OCI-LY7 (cell line): ENCODE results near the gene PPAT. TPM values are rescaled to one million over a fixed set of nuclear protein-coding genes. Genes with fewer than 3 reads are reported as not detected.

Experiments used
- BruUV-seq: library from RNA; stranded (reverse); fragments of 400-500 nt; replicated peaks from 2 replicates; lab custom pipeline; 2021; lab: Mats Ljungman, UMichigan
- CTCF ChIA-PET: fragments of 300-600 bp; sonication (Branson Sonifier 250); formaldehyde crosslinking; loops from one replicate; lab custom pipeline; 2022; ENCODE audit warnings: antibody characterized with exemption; ENCODE audit not compliant: unreplicated experiment; lab: Charles Lee
- POLR2A ChIA-PET: fragments of 300-600 bp; sonication (Branson Sonifier 250); formaldehyde crosslinking; loops from one replicate; lab custom pipeline; 2022; ENCODE audit warnings: antibody characterized with exemption; lab: Charles Lee
- DNase-seq: peaks from one replicate; pipeline ENCODE4 v3.0.0-alpha.2; 2015; ENCODE audit warnings: low spot score
- H2AFZ ChIP-seq: fragments of 200-600 bp; sonication (generic), shearing (Covaris generic); 2 replicates; pipeline ENCODE4 v1.6.1; 2014; ENCODE audit warnings: mild to moderate bottlenecking, antibody characterized with exemption, low read length, moderate library complexity
- H3K27ac ChIP-seq: fragments of 200-600 bp; sonication (generic); 2 replicates; pipeline ENCODE4 v1.5.1; 2014; ENCODE audit warnings: mixed run types, low read depth, mild to moderate bottlenecking, moderate library complexity, low read length, inconsistent platforms; ENCODE audit not compliant: poor library complexity, severe bottlenecking
- H3K36me3 ChIP-seq: fragments of 200-600 bp; sonication (generic); 2 replicates; pipeline ENCODE4 v1.6.1; 2014; ENCODE audit warnings: mild to moderate bottlenecking, antibody characterized with exemption, low read length, moderate library complexity, mixed read lengths; ENCODE audit not compliant: insufficient read depth
- H3K4me1 ChIP-seq: fragments of 200-600 bp; sonication (generic); 2 replicates; pipeline ENCODE4 v1.5.1; 2014; ENCODE audit warnings: mild to moderate bottlenecking, low read length; ENCODE audit not compliant: insufficient read depth, poor library complexity, severe bottlenecking
- H3K4me2 ChIP-seq: fragments of 200-600 bp; sonication (generic); 2 replicates; pipeline ENCODE4 v1.6.1; 2014; ENCODE audit warnings: mild to moderate bottlenecking, low read length
- H3K4me3 ChIP-seq: fragments of 200-600 bp; sonication (generic); 2 replicates; pipeline ENCODE4 v1.5.1; 2014; ENCODE audit warnings: mild to moderate bottlenecking, low read depth, low read length; ENCODE audit not compliant: poor library complexity, severe bottlenecking
- H3K79me2 ChIP-seq: fragments of 200-600 bp; sonication (generic); 2 replicates; pipeline ENCODE4 v1.6.1; 2016; ENCODE audit warnings: low read depth, mild to moderate bottlenecking, low read length, moderate library complexity, mixed read lengths; ENCODE audit not compliant: insufficient read depth
- H3K9me2 ChIP-seq: fragments of 200-600 bp; sonication (generic); 2 replicates; pipeline ENCODE4 v1.6.1; 2016; ENCODE audit warnings: mild to moderate bottlenecking, low read length, mixed read lengths; ENCODE audit not compliant: insufficient read depth
- H3K9me3 ChIP-seq: fragments of 200-600 bp; sonication (generic); 2 replicates; pipeline ENCODE4 v1.6.1; 2014; ENCODE audit warnings: mild to moderate bottlenecking, mixed run types, low read length, mixed read lengths
- H4K20me1 ChIP-seq: fragments of 200-600 bp; sonication (generic); 2 replicates; pipeline ENCODE4 v1.6.1; 2014; ENCODE audit warnings: mild to moderate bottlenecking, antibody characterized with exemption, low read length, moderate library complexity, mixed read lengths; ENCODE audit not compliant: insufficient read depth
- intact Hi-C: fragments of 100-400 bp; cut with micrococcal nuclease; formaldehyde crosslinking; loops from one replicate; pipeline ENCODE4 v1.10.0; 2022; ENCODE audit not compliant: unreplicated experiment
- total RNA-seq, 2 experiments: library from RNA; depleted of rRNA in 1 of 2; stranded (reverse); fragments of >200 nt in 1 of 2; shearing (Covaris generic) in 1 of 2; gene quantifications; 2 replicates each; pipeline ENCODE4 v1.2.3, GENCODE V29; 2014 to 2022
- TF ChIP-seq, protein P1 (sequence below): fragments of 200-600 bp; sonication (generic); conservative IDR thresholded peaks from 2 replicates; pipeline ENCODE4 v1.5.1; 2014; ENCODE audit warnings: mild to moderate bottlenecking, antibody characterized with exemption, low read length, moderate library complexity, mixed read lengths

Gene PPAT
- total RNA-seq, 2 experiments from 2014 or later = 35.8 to 54.3 TPM

DNA sequence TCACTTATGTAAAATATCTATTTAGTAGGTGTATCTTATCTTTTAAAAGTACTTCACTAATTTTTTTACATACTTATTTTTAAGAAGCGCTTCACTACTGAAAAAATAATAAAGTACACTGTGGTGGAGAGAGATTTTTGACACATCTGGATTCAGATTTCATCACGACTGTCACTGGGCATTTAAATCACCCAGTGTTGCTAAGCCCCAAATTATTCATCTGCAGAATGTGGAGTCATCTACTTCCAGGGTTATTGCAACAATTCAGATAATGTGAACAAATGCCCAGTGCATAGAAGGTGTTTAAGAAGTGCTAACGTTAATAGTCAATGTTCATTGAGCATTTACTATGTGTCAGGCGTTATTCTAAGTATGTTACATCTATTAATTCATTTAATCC, 90.0 kb downstream of the PPAT start:
- no TSS peak for BruUV-seq
- no peak for DNase-seq
- CTCF ChIA-PET = no interaction called here
- Histone ChIP-seq H3K79me2 (no peaks in the 10 kb centered on the region), H3K4me2 (no peak overlapping the region), H3K27ac (no peak overlapping the region), H3K9me3 (no peaks in the 10 kb centered on the region), H2AFZ (no peak overlapping the region), H3K36me3 (peaks cover 19% of the 10 kb centered on the region), H3K9me2 (no peaks in the 10 kb centered on the region), H3K4me1 (no peaks in the 10 kb centered on the region), H3K4me3 (no peak overlapping the region), H4K20me1 (no peaks in the 10 kb centered on the region)
- intact Hi-C loops = no loop called here
- TF ChIP-seq, protein P1, sequence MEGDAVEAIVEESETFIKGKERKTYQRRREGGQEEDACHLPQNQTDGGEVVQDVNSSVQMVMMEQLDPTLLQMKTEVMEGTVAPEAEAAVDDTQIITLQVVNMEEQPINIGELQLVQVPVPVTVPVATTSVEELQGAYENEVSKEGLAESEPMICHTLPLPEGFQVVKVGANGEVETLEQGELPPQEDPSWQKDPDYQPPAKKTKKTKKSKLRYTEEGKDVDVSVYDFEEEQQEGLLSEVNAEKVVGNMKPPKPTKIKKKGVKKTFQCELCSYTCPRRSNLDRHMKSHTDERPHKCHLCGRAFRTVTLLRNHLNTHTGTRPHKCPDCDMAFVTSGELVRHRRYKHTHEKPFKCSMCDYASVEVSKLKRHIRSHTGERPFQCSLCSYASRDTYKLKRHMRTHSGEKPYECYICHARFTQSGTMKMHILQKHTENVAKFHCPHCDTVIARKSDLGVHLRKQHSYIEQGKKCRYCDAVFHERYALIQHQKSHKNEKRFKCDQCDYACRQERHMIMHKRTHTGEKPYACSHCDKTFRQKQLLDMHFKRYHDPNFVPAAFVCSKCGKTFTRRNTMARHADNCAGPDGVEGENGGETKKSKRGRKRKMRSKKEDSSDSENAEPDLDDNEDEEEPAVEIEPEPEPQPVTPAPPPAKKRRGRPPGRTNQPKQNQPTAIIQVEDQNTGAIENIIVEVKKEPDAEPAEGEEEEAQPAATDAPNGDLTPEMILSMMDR = no peak
- POLR2A ChIA-PET = interaction anchor here (0.6 kb wide), 1 partner anchor 479 kb away, joined by 3 read pairs; no protein-coding TSS in a partner anchor

Other genes with a start within 250 kb of the PPAT start
- 10.4 TPM in 2 replicates for gene AASDH, start 48.1 kb downstream of the PPAT start, total RNA-seq (2014; rRNA removed; shearing (Covaris generic))
- gene AASDH, start 48.1 kb downstream of the PPAT start, total RNA-seq (2022) = 13.9 and 16.3 TPM in 2 replicates
- 99.1 and 101 TPM in 2 replicates for gene PAICS, start 645 bp upstream of the PPAT start, total RNA-seq (2014; rRNA removed; shearing (Covaris generic))
- 271 and 295 TPM in 2 replicates for gene PAICS, start 645 bp upstream of the PPAT start, total RNA-seq (2022)
- 53.5 and 65.8 TPM in 2 replicates for gene SRP72, start 32.0 kb upstream of the PPAT start, total RNA-seq (2014; rRNA removed; shearing (Covaris generic))
- 166 and 177 TPM in 2 replicates for gene SRP72, start 32.0 kb upstream of the PPAT start, total RNA-seq (2022)
- gene ARL9, start 70.2 kb upstream of the PPAT start, total RNA-seq (2014; rRNA removed; shearing (Covaris generic)) = 0.32 TPM in 1 of 2 replicates, not detected in the other
- gene ARL9, start 70.2 kb upstream of the PPAT start, total RNA-seq (2022) = 0.76 TPM in 1 of 2 replicates, not detected in the other
- not detected in 2 replicates for gene HOPX, start 245.7 kb upstream of the PPAT start, total RNA-seq (2014; rRNA removed; shearing (Covaris generic))
- gene HOPX, start 245.7 kb upstream of the PPAT start, total RNA-seq (2022) = not detected in 2 replicates